ENCODE data around the gene MFSD6L.

The MFSD6L gene

DNA sequence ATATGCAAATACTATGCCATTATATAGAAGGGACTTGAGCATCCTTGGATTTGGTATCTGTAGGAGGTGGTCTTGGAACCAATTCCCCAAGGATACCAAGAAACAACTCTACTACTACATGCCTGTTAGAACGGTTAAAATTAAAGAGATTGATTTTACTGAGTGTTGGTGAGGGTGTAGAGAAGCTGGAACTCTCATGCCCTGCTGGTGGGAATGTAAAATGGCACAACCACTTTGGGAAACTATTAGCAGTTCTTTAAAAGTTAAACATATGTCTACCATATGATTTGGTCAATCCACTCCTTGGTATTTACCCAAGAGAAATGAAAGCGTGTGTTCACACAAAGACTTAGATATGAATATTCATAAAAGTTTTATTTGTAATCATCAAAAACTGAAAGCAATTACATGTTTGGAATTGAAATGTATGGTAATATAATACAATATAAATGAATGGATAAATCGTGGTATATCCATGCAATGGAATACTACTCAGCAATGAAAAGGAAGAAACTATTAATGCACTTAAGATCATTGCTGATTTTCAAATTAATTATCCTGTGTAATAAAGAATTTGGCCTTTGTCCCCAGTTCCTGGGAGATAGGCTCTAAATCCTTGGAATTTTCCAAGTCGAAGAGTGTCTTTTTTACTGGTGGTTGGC is 7.8 kb downstream of the MFSD6L start:
- no peak for DNase-seq

GRCh38 chr17:8789743-8790142 is 9.4 kb downstream of the MFSD6L start:
- no peak for DNase-seq

- DNase-seq, result no peak
Measured at GRCh38 chr17:8788998-8789397, 10.2 kb downstream of the MFSD6L start.

DNA sequence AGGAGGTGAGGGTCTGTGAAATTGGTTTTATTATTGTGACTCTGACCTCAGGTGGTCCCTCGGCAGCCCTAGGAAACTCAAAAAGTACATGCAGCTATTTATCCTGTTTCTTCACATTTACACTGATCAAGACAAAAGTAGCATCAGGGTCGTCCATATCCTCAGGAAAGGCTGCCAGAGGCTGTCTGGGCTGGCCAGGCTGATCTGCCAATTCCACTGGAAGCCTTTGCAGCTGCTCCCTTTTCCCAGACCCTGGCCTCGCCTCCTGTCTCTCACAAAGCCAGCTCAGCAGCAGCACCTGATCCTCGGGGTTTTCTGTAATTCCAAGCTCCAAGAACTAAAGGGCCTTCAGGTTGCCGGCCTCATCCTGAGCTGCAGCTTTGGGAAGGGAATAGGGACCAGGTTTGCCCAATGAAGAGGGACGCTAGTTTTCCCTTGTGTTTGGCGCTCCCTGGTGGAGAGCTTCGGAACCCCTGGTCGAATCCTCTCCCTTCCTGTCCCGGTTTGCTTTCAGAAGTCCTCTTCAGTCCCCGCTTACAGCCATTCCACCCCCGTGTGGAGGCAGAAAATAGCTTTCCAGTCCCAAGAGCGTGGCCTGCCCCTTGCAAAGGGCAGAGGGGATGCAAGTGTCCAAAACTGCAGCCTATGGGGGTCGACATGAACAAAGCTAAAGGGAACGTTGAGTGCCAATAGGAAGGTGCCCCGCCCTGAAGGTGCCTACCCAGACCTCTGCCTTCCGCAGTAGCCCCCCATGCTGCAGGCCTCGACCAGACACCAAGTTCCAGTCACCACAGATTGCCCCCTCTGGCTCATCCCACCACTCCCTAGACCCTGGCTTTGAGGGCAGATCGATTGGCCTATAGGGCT is 13.4 kb downstream of the MFSD6L start:
- peak; percentile 72 for DNase-seq

DNA sequence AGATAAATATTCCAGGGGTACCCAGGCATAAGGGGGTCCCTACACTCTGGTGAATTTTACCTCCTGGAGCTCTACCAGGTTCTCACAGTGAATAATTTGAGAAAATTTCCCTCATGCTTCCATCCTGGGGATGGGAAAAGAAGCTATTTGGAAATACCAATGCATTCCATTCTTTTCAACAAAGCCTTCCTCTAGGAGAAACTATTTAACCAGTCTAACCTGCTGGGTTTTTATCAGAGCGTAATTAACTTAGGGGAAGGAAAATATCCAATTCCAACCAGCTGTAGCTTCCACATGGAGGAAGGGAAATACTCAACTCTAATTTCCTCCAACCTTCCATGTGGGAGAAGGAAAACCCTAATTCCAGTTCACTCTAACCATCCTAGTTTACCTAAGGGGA is 17.0 kb downstream of the MFSD6L start:
- DNase-seq, result no peak

GRCh38 chr17:8781776-8782175 is 17.4 kb downstream of the MFSD6L start:
- no peak for DNase-seq

DNA sequence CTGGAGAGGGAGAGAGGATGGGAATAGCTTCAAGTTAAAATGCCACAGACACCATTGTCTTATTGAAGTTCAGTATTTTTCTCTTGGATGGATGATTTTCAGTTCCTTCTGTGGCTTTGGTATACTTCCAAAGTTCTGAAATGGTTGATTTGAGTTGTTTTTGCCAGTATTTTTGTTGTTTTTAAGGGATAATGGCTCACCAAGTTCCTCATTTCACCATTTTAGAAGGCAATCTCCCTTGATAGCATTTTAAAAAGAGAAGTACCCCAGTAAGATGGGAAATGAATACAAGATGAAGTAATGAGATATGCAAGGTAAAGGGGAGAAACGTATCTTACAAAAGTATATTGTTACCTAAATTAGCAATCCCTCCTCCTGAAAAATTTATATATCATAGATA is 22.3 kb downstream of the MFSD6L start:
- no peak for DNase-seq

GRCh38 chr17:8776248-8776647 is 22.9 kb downstream of the MFSD6L start:
- DNase-seq, result no peak

- no peak for DNase-seq
Measured at GRCh38 chr17:8766731-8767130, 32.4 kb downstream of the MFSD6L start.

DNA sequence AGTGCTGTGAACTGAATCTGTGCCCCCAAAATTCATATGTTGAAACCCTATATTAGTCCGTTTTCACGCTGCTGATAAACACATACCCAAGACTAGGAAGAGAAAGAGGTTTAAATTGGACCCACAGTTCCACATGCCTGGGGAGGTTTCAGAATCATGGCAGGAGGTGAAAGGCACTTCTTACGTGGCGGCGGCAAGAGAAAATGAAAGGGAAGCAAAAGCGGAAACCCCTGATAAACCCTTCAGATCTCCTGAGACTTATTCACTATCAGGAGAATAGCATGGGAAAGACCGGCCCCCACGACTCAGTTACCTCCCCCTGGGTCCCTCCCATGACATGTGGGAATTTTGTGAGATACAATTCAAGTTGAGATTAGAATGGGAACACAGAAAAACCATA is 37.2 kb downstream of the MFSD6L start:
- no peak for DNase-seq

DNA sequence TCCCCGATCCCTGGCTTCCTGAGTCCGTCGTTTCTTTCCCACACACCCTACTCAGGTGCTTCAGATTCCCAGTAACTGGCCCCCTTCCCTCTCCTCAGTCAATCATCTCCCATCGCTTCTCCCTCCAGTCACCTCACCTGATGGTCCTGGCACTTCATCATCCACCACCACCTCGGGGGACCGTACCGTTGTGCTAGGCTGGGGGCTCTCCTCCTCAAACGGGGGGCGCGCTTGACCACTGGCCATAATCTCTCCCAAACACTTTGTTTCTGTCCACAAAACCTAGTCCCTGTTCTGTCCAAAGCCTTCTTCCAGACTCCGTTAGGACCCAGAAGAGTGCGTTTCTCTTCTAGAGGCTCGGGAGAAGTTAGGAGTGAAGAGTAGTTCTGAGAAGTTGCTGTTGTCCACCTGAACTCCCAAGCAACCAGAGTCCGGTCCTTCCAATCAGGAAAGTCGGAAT is 41.0 kb downstream of the MFSD6L start, which contains the start of gene SPDYE4:
SPDYE4 (minus strand) TSS at position 410 of the 460 bp plus-strand sequence; CDS start at position 246, 164 bp downstream.
- no peak for DNase-seq

DNA sequence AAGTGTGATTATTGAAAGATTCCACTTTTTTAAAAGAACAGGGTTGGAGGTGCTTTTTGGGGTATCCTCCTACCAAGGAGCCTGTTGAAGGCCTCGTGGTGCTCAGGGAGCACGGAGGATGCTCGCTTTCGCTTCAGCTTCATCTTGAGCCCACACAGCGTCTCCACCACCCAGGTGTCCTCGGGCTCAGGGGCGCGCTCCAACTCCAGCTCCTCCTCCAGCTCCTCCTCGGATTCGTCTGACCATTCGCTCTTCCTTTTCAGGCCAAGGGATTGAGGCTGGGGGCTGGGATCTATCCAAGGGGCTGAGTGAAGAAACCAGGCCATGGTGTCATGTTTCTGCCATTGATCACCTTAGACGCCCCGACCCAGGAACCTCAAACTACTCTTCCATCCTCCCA is 42.0 kb downstream of the MFSD6L start:
- no peak for DNase-seq

DNA sequence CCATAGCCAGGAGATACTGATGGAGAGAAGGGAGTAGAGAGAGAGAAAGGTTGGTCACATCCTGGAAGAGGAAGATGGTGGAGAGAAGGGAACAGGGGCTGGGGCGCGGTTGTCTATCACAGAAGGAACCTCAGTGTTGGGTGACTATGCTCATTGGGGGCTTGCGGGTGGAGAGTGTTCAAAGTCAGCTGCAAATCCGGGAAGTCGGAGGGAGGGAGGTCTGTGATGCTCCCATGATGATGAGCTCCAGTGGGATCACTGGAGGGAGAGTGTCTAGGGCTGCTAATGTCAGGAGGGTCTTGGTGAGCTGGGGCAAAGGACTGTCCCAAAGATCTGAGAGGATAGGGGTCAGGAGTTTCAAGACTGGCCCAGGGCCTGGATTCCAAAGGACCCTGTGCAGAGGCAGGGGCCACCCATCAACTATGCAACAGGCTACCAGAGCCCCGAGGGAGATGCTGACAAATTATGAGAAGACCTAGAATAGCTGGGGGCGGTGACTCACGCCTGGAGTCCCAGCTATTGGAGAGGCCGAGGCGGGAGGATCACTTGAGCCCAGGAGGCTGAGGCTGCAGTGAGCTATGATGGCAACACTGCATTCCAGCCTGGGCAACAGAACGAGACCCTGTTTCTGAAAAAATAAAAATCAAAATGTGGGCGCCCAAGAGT is 43.4 kb downstream of the MFSD6L start:
- DNase-seq, result no peak

DNA sequence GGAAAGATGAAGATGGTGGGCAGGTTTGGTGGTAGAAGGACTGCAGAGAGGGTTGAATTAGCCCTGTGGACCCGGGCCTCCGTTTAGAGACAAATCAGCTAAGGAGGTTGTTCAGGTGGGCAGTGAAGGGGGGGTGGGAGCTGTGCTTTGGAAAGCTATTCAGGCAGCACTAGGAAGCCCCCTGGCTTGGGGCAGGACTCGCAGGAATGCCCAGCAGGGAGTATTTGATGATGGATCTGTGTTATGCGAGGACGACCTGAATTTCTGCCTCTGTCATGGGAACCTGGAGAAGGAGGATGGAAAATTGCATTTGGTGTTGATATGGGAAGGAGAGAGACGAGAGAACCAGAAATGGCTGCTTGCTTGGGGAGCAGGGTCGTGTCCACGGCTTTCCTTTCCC is 44.3 kb downstream of the MFSD6L start:
- DNase-seq, result no peak

GRCh38 chr17:8753976-8754440 is 45.2 kb downstream of the MFSD6L start:
- DNase-seq, result no peak

DNA sequence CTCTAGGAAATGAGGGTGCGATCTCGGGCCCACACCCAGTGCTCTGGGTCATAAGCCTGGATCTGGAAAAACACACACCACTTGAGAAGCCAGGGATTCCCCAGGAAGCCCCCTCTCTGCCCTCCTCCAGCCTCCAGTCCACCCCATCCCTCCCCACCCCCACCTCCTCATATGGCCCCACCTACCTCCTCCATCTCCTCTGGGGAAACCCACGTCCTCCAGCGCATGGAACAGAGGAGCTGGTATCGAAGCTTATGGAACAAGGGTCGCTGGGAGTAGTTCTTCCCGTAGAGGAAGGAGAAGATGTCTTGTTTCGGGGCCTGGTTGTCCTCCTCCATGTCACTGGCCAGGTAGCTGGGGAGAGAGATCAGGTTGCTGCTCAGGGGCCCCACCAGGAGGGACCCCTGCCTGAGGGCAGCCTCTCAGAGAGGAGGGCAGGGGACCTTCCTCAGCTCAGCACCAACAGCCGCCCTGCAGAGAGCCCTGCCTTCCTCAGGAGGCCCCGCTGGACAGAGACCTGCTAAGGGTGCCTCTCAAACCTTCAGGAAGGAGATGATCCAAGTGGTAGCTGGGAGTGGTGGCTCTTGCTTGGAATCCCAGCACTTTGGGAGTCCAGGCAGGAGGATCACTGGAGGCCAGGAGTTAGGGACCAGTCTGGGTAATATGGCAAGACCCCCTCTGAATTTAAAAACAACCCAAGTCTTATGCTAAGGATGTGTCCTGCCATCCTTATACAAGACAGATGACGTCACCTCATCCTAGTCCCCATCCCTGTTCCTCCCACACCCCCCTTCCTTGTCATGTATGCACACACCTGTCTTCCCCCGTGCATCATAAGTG is 45.8 kb downstream of the MFSD6L start:
- no peak for DNase-seq

DNA sequence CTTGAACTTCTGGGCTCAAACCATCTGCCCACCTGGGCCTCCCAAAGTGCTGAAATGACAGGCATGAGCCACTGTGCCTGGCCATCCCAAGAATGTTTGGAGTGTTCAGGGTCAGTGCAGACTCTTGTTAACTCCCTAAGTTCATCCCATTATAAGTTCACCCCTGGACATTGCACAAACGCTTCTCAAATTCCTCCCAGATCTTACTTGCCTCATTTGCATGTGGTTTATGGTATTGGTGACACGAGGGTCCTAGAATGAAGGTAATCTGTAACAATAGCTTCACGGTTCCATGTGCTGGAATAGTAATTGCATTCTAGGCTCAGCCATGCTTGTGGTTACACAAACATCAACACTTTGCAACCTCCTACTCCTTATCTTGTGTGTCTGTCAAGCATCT is 49.5 kb downstream of the MFSD6L start:
- DNase-seq, result no peak

GRCh38 chr17:8747742-8748141 is 51.4 kb downstream of the MFSD6L start:
- DNase-seq, result no peak

All from CD4-positive, alpha-beta T cell treated with Interleukin-17A for 4 hours (primary cell).